GM21423 (cell line): ENCODE measurements around the gene MED10.

Experiments
- ATAC-seq: cut with Tn5 transposase; IDR thresholded peaks from one replicate; pipeline ENCODE4 v1.9.1; 2021; ENCODE audit warnings: mild to moderate bottlenecking, moderate library complexity; ENCODE audit not compliant: unreplicated experiment

MED10 gene, protein sequence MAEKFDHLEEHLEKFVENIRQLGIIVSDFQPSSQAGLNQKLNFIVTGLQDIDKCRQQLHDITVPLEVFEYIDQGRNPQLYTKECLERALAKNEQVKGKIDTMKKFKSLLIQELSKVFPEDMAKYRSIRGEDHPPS

GRCh38 chr5:6377905-6378765 is at the start of gene MED10:
TSS of gene MED10 (minus strand) at chr5:6378547. CDS start at chr5:6378483, 64 bp downstream.
- ATAC-seq, result peak; percentile 99

DNA sequence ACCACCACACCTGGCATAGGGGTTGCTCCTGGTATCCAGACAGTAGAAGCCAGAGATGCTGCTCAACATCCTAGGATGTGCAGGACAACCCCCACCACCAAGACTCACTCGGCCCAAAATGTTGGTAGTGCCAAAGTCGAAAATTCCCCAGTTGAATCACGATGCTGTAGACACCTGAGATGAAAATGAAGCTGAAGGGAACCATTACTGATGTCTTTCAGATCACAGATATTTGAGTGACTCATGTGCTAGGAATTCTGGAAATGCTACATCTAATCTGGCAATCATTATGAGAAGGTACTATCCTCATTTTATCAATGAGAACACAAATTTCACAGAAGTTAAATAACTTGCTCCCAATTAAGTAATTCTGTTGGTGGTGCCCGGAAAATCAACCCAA is 49.3 kb upstream of the MED10 start:
- ATAC-seq, result no peak

DNA sequence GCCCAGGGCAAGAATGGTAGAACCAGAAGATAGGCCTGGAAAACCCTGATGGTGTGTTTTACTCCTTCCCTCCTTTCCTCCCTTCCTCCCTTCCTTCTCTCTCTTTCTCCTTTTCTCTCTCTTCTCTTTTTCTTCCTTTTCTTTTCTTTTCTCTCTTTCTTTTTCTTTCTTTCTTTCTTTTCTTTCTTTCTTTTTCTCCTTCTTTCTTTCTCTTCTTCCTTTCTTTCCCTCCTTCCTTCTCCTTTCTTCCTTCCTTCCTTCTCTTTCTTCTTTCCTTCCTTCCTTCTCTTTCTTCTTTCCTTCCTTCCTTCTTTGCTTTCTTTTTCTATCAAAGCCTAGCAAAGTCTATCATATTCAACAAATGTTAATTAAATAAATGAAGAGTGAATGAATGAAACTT is 46.4 kb upstream of the MED10 start:
- no peak for ATAC-seq

- no peak for ATAC-seq
Observed at GRCh38 chr5:6424110-6424659, 45.8 kb upstream of the MED10 start.

DNA sequence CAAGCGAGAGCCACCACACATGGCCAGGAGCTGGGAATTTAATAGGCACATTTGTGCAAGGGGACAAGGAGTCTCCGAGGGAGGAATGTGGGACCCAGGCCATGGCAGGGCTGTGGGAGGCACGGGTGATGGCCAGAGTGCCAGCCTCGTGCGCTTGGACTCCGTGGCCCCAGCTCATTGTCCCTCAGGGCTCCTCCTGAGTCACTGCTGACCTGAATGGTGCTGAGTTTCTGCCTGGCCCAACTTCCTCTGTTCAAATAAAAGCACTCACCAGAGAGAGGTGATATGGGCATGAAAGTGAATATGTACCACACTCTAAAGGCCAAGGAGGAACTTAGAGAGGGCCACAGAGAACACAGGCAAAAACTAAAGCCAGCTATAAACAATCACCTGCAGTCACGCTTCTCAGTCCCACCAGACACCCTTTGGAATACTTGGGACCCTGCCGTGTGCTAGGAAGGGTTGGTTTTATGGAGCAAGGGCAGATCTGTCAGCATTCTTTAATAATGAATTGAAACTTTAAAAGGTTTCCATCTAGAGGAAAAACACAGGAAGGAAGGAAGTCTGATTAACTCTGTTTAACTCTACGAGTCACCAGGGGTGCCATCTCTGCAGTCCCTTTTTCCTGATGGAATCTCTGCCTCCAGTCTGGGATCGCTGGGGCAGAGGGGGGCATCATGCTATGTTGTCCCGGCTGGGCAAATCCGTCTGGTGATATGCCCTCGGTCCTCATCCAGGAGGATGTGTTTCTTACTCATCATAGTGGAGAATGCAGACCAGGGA is 45.2 kb upstream of the MED10 start:
- ATAC-seq, result no peak

GRCh38 chr5:6419340-6419852 is 41.0 kb upstream of the MED10 start:
- ATAC-seq, result no peak

DNA sequence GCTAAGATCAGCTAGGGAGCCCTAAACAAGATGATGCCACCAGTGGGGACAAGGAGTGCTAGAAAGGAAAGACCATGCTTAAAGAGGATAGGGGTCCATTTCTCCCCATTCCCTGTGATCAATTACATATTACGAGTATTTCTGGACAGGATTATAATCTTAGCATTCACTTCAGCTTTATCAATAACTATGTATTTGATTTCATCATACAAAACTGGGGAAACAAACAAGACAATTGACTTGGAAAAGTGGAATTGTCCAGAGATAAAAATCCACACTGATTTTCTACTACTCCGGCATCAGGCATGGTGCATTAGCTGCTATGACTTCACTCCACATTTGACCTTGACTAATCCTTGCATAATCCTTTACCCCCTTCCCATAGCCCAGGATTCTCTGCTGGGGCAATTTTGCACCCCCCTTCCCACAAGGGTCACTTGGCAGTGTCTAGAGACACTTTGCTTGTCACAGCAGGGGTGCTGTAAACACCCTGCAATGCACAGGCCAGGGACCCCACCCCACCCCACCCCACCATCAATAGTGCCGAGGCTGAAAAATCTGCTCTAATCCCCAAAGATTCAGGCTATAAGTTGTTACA is 40.4 kb upstream of the MED10 start:
- no peak for ATAC-seq

DNA sequence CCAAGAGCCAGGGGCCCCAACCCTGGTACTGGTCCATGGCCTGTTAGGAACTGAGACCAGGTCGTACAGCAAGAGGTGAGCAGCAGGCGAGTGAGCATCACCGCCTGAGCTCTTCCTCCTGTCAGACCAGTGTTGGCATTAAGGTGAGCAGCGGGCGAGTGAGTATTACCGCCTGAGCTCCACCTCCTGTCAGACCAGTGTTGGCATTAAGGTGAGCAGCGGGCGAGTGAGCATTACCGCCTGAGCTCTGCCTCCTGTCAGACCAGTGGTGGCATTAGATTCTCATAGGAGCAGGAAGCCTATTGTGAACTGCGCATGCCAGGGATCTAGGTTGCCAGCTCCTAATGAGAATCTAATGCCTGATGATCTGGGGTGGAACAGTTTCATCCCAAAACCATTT is 39.3 kb upstream of the MED10 start:
- no peak for ATAC-seq

GRCh38 chr5:6412811-6413210 is 34.5 kb upstream of the MED10 start:
- no peak for ATAC-seq

GRCh38 chr5:6411141-6411540 is 32.8 kb upstream of the MED10 start:
- no peak for ATAC-seq

- ATAC-seq, result no peak
Observed at GRCh38 chr5:6410421-6410820, 32.1 kb upstream of the MED10 start.

GRCh38 chr5:6408627-6409446 is 30.5 kb upstream of the MED10 start:
- ATAC-seq, result no peak

DNA sequence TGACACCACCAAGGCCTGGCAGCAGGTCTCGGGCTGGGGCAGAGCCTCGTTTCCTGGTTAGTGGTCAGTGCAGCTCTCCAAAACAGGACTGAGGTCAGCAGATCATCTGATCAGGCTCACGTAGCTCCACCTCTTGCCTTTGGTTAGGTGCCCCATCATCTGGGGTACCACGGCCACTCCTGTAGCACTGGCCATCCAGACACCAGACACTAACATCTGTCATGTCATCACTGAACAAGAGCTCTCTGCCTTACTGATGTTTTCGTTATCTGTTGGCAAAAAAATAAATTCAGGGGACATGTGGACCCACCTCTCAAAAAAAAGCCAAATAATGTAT is 29.9 kb upstream of the MED10 start:
- ATAC-seq, result no peak

- no peak for ATAC-seq
Observed at GRCh38 chr5:6407558-6408259, 29.4 kb upstream of the MED10 start.

DNA sequence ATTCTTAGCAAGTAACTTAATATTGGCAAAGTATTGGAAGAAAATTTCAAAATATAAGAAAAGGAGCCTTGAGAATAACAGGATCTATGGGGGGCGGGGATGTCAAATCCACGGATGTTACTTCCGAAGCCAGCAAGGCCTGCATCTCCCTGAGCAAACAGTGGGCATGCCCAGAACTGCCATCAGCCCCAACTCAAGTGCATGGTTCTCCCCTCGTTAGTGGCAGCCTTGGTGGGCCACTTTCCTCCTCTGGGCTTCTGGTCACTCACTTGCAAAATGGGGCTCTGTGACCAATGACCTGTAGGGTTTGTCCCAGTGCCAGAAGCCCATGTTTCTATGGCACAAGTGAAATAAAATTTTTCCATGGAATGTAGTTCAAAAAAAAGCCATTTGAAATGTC is 27.2 kb upstream of the MED10 start:
- no peak for ATAC-seq

DNA sequence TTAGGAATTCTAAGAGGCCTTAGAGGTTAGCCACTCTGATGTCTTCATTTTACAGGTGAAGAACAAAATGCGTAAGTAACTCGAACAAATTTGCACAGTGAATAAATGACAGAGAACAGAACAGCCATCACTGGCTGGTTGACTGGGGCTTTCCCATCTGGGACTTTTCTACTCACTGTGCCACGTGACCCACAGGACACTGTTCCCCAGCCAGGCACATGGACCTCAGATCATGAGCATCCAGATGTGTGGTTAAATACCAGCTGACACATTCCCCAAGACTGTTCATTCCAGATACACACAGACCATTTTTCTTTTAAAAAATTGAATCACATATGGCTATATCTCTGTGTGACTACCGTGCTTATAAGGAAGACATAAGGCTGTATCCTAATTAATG is 25.8 kb upstream of the MED10 start:
- peak; percentile 54 for ATAC-seq

DNA sequence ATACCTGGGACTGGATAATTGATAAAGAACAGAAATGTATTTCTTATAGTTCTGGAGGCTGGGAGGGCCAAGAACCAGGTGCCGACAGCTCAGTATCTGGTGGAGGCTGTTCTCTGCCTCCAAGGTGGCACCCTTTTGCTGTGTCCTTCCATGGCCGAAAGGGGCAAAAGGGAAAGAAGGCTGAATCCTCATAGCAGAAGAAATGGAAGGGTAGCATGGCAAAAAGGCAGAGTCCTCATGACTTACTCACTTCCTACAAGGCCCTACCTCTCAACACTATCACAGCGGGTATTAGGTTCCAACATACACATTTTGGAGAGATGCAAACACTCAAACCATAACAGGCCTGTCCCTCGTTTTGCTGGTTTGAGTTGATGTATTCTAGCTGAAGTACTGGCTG is 25.1 kb upstream of the MED10 start:
- ATAC-seq, result no peak

DNA sequence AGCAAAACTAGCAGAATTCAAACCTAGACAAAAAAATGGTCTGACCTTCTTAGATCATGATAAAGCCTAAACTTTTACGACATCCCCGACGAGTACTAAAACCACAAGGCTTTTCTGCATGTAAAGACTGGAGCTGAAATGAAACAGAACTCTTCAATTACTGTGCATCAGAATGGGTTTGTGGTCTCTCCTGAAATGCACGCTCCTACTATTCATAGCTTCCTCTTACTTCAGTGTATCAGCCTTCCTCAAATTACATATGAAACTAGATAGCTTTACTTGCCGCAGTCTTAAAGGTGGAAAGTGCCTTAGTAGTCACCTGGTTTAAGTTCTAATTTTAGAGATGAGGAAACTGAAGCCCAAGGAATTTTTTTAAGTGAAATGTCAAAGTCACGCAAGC is 24.6 kb upstream of the MED10 start:
- ATAC-seq, result no peak

DNA sequence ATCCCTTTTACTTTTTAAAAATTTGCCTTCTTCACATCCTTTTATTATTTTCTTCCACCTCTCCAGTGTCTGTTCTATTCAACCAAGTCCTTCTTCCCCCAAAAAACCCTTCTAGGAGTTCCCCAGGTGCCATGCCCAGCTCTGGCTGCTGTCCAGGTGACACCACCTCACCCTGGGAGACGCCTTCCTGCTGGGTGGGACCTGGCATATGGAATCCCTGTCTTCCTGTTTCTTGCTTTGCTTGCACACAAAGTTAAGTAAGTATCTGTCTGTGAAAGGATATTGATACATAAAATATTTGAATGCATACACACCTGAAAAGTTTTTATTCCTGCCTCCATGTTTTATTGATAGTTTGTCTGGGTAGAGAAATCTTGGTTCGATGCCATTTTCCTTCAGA is 23.1 kb upstream of the MED10 start:
- no peak for ATAC-seq
